HEK293 (cell line): ENCODE measurements around the gene OR2A2.
A peak's percentile ranks its signal among the peaks of the same experiment; 100 is the strongest.

ENCODE experiments used
- GFI1B ChIP-seq: fragments of 450-650 bp; formaldehyde crosslinking; IDR thresholded peaks from 2 replicates; pipeline ENCODE4 v1.5.1; 2016; ENCODE audit warnings: missing biosample characterization, missing genetic modification characterization
- KLF10 ChIP-seq: fragments of 450-650 bp; IDR thresholded peaks from 2 replicates; pipeline ENCODE4 v1.5.1; 2018; ENCODE audit warnings: missing biosample characterization, mild to moderate bottlenecking, missing genetic modification characterization
- KLF16 ChIP-seq: fragments of 450-650 bp; formaldehyde crosslinking; IDR thresholded peaks from 2 replicates; pipeline ENCODE4 v1.5.1; 2017; ENCODE audit warnings: missing biosample characterization, missing genetic modification characterization
- PBX3 ChIP-seq: sonication (generic); formaldehyde crosslinking; IDR thresholded peaks from 2 replicates; pipeline ENCODE4 v1.8.1; 2022; ENCODE audit warnings: mild to moderate bottlenecking, moderate library complexity, missing genetic modification reagents
- PRDM1 ChIP-seq: fragments of 450-650 bp; formaldehyde crosslinking; IDR thresholded peaks from 2 replicates; pipeline ENCODE4; 2016; ENCODE audit warnings: missing biosample characterization, missing genetic modification characterization
- SCRT1 ChIP-seq: fragments of 450-650 bp; formaldehyde crosslinking; IDR thresholded peaks from 2 replicates; pipeline ENCODE4 v1.5.1; 2016; ENCODE audit warnings: missing biosample characterization, missing genetic modification characterization, borderline replicate concordance
- SP3 ChIP-seq: fragments of 450-650 bp; formaldehyde crosslinking; IDR thresholded peaks from 2 replicates; pipeline ENCODE4 v1.5.1; 2016; ENCODE audit warnings: missing biosample characterization, missing genetic modification characterization
- TCF7L2 ChIP-seq: IDR thresholded peaks from 2 replicates; pipeline ENCODE4 v1.6.1; 2011; ENCODE audit warnings: low read depth, mild to moderate bottlenecking, inconsistent platforms, low read length, moderate library complexity, borderline replicate concordance
- ZBTB17 ChIP-seq: fragments of 450-650 bp; formaldehyde crosslinking; IDR thresholded peaks from 2 replicates; pipeline ENCODE4 v1.5.1; 2016; ENCODE audit warnings: missing biosample characterization, missing genetic modification characterization
- ZBTB21 ChIP-seq: fragments of 450-650 bp; formaldehyde crosslinking; IDR thresholded peaks from 2 replicates; pipeline ENCODE4 v1.5.1; 2017; ENCODE audit warnings: missing biosample characterization, missing genetic modification characterization
- ZBTB8A ChIP-seq: fragments of 450-650 bp; formaldehyde crosslinking; IDR thresholded peaks from 2 replicates; pipeline ENCODE4 v1.5.1; 2016; ENCODE audit warnings: missing biosample characterization, missing genetic modification characterization
- ZNF114 ChIP-seq: fragments of 450-650 bp; formaldehyde crosslinking; IDR thresholded peaks from 2 replicates; pipeline ENCODE4 v1.5.0; 2017; ENCODE audit warnings: missing biosample characterization, missing genetic modification characterization
- ZNF148 ChIP-seq: fragments of 450-650 bp; formaldehyde crosslinking; IDR thresholded peaks from 2 replicates; pipeline ENCODE4 v1.5.0; 2017; ENCODE audit warnings: missing biosample characterization, missing genetic modification characterization, borderline replicate concordance
- ZNF155 ChIP-seq: fragments of 450-650 bp; formaldehyde crosslinking; IDR thresholded peaks from 2 replicates; pipeline ENCODE4 v1.5.1; 2016; ENCODE audit warnings: missing biosample characterization, missing genetic modification characterization
- ZNF18 ChIP-seq: fragments of 450-650 bp; formaldehyde crosslinking; IDR thresholded peaks from 2 replicates; pipeline ENCODE4 v1.5.1; 2016; ENCODE audit warnings: missing biosample characterization, missing genetic modification characterization
- ZNF184 ChIP-seq: fragments of 450-650 bp; IDR thresholded peaks from 2 replicates; pipeline ENCODE4 v1.5.1; 2018; ENCODE audit warnings: missing biosample characterization, mild to moderate bottlenecking, missing genetic modification characterization
- ZNF324 ChIP-seq: fragments of 450-650 bp; formaldehyde crosslinking; IDR thresholded peaks from 2 replicates; pipeline ENCODE4 v1.5.1; 2016; ENCODE audit warnings: missing biosample characterization, missing genetic modification characterization
- ZNF426 ChIP-seq: fragments of 450-650 bp; formaldehyde crosslinking; IDR thresholded peaks from 2 replicates; pipeline ENCODE4 v1.5.1; 2017; ENCODE audit warnings: missing biosample characterization, missing genetic modification characterization, mild to moderate bottlenecking, inconsistent platforms, moderate library complexity
- ZNF530 ChIP-seq: fragments of 450-650 bp; formaldehyde crosslinking; IDR thresholded peaks from 2 replicates; pipeline ENCODE4 v1.5.1; 2016; ENCODE audit warnings: low read depth, missing biosample characterization, missing genetic modification characterization
- ZNF560 ChIP-seq: fragments of 450-650 bp; formaldehyde crosslinking; IDR thresholded peaks from 2 replicates; pipeline ENCODE4 v1.5.1; 2017; ENCODE audit warnings: missing biosample characterization, missing genetic modification characterization, borderline replicate concordance
- ZNF610 ChIP-seq: fragments of 450-650 bp; formaldehyde crosslinking; IDR thresholded peaks from 2 replicates; pipeline ENCODE4 v1.5.1; 2016; ENCODE audit warnings: missing biosample characterization, missing genetic modification characterization, borderline replicate concordance
- ZNF624 ChIP-seq: fragments of 450-650 bp; formaldehyde crosslinking; IDR thresholded peaks from 2 replicates; pipeline ENCODE4 v1.5.1; 2017; ENCODE audit warnings: missing biosample characterization, missing genetic modification characterization
- ZNF654 ChIP-seq: fragments of 450-650 bp; formaldehyde crosslinking; IDR thresholded peaks from 2 replicates; pipeline ENCODE4 v1.5.1; 2016; ENCODE audit warnings: low read depth, missing biosample characterization, missing genetic modification characterization
- ZNF660 ChIP-seq: fragments of 450-650 bp; IDR thresholded peaks from 2 replicates; pipeline ENCODE4 v1.5.1; 2018; ENCODE audit warnings: missing biosample characterization, mild to moderate bottlenecking, missing genetic modification characterization
- ZNF776 ChIP-seq: fragments of 450-650 bp; formaldehyde crosslinking; IDR thresholded peaks from 2 replicates; pipeline ENCODE4 v1.5.0; 2017; ENCODE audit warnings: missing biosample characterization, missing genetic modification characterization, borderline replicate concordance
- ZNF843 ChIP-seq: fragments of 450-650 bp; formaldehyde crosslinking; IDR thresholded peaks from 2 replicates; pipeline ENCODE4 v1.5.1; 2016; ENCODE audit warnings: missing biosample characterization, missing genetic modification characterization
- ZSCAN4 ChIP-seq: fragments of 450-650 bp; formaldehyde crosslinking; IDR thresholded peaks from 2 replicates; pipeline ENCODE4 v1.5.1; 2017; ENCODE audit warnings: missing biosample characterization, missing genetic modification characterization
- TF ChIP-seq, protein P1 (sequence below): fragments of 450-650 bp; formaldehyde crosslinking; IDR thresholded peaks from 2 replicates; pipeline ENCODE4 v1.5.1; 2016; ENCODE audit warnings: missing biosample characterization, missing genetic modification characterization
- TF ChIP-seq, protein P2 (sequence below): fragments of 450-650 bp; IDR thresholded peaks from 2 replicates; pipeline ENCODE4 v1.5.1; 2018; ENCODE audit warnings: missing biosample characterization, mild to moderate bottlenecking, missing genetic modification characterization
- TF ChIP-seq, protein P3 (sequence below): fragments of 450-650 bp; formaldehyde crosslinking; IDR thresholded peaks from 2 replicates; pipeline ENCODE4 v1.5.1; 2017; ENCODE audit warnings: missing biosample characterization, missing genetic modification characterization

Gene OR2A2

DNA sequence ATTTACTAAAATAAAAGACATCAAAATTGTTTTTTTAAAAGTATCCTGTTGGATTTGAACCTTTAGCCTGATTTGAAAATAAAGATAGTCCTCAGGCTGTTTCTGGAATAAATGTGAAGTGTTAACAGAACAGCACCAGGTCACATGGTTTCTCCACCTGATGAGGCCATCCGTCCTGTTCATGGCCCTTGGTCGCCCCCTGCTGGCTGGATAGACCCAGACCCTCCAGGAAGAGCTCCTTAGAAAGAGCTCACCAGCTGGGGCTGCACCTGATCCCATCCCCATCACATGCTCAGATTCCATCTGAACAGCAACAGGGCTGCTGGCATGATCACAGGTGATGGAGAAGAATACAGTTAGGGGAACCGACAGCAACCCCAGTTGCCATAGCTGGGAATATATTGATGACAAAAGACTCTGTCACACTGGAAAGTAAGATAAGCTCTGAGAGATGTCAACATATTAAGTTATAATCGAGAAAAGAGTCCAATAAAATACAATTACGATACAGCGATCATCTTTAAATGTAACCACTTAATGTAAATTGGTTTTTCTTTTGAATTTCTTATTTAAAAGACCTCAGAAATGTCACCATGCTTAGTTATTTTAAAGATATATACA is 18.4 kb downstream of the OR2A2 start (continued):
- TF ChIP-seq, protein P1, sequence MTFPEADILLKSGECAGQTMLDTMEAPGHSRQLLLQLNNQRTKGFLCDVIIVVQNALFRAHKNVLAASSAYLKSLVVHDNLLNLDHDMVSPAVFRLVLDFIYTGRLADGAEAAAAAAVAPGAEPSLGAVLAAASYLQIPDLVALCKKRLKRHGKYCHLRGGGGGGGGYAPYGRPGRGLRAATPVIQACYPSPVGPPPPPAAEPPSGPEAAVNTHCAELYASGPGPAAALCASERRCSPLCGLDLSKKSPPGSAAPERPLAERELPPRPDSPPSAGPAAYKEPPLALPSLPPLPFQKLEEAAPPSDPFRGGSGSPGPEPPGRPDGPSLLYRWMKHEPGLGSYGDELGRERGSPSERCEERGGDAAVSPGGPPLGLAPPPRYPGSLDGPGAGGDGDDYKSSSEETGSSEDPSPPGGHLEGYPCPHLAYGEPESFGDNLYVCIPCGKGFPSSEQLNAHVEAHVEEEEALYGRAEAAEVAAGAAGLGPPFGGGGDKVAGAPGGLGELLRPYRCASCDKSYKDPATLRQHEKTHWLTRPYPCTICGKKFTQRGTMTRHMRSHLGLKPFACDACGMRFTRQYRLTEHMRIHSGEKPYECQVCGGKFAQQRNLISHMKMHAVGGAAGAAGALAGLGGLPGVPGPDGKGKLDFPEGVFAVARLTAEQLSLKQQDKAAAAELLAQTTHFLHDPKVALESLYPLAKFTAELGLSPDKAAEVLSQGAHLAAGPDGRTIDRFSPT (tag by site-specific recombination) = no peak
- no peak for TF ChIP-seq ZNF114 (tag by site-specific recombination)
- TF ChIP-seq SCRT1 = 0 out of 2 replicates have a peak, but pooled peaks have one; percentile 20
- no peak for TF ChIP-seq PBX3 (CRISPR knock-in tag)
- no peak for TF ChIP-seq KLF16 (tag by site-specific recombination)
- no peak for TF ChIP-seq ZBTB8A (tag by site-specific recombination)
- no peak for TF ChIP-seq ZNF184
- TF ChIP-seq ZNF530 (tag by site-specific recombination) = no peak
- no peak for TF ChIP-seq PRDM1 (tag by site-specific recombination)
- no peak for TF ChIP-seq ZNF776 (tag by site-specific recombination)
- no peak for TF ChIP-seq ZNF426 (tag by site-specific recombination)
- no peak for TF ChIP-seq ZNF18 (tag by site-specific recombination)
- TF ChIP-seq TCF7L2 = no peak
- TF ChIP-seq SP3 (tag by site-specific recombination) = peak; percentile 18; the same call in 1 of the 2 replicates
- no peak for TF ChIP-seq ZBTB17 (tag by site-specific recombination)
- no peak for TF ChIP-seq ZNF660 (tag by site-specific recombination)
- no peak for TF ChIP-seq ZNF324
- TF ChIP-seq ZNF155 (tag by site-specific recombination) = no peak
- no peak for TF ChIP-seq ZSCAN4 (tag by site-specific recombination)
- TF ChIP-seq ZNF624 = no peak
- TF ChIP-seq ZNF560 (tag by site-specific recombination) = no peak
- TF ChIP-seq GFI1B = no peak
- no peak for TF ChIP-seq KLF10 (tag by site-specific recombination)
- peak; percentile 87 for TF ChIP-seq ZNF654 (tag by site-specific recombination)
- no peak for TF ChIP-seq ZBTB21
- no peak for TF ChIP-seq ZNF610
- no peak for TF ChIP-seq ZNF148 (tag by site-specific recombination)
- TF ChIP-seq, protein P2, sequence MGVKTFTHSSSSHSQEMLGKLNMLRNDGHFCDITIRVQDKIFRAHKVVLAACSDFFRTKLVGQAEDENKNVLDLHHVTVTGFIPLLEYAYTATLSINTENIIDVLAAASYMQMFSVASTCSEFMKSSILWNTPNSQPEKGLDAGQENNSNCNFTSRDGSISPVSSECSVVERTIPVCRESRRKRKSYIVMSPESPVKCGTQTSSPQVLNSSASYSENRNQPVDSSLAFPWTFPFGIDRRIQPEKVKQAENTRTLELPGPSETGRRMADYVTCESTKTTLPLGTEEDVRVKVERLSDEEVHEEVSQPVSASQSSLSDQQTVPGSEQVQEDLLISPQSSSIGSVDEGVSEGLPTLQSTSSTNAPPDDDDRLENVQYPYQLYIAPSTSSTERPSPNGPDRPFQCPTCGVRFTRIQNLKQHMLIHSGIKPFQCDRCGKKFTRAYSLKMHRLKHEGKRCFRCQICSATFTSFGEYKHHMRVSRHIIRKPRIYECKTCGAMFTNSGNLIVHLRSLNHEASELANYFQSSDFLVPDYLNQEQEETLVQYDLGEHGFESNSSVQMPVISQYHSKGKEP = no peak
- no peak for TF ChIP-seq ZNF843 (tag by site-specific recombination)
- TF ChIP-seq, protein P3, sequence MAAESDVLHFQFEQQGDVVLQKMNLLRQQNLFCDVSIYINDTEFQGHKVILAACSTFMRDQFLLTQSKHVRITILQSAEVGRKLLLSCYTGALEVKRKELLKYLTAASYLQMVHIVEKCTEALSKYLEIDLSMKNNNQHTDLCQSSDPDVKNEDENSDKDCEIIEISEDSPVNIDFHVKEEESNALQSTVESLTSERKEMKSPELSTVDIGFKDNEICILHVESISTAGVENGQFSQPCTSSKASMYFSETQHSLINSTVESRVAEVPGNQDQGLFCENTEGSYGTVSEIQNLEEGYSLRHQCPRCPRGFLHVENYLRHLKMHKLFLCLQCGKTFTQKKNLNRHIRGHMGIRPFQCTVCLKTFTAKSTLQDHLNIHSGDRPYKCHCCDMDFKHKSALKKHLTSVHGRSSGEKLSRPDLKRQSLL = no peak
